Mesenchymal stem cell (in vitro differentiated cells and primary cell): ENCODE measurements around the gene BPIFB6.

Experiments
- DNase-seq: peaks from one replicate; pipeline ENCODE4 v3.0.0-alpha.2; 2013
- H2AFZ ChIP-seq: one replicate; pipeline ENCODE4 v1.6.1; 2013; ENCODE audit warnings: low read depth, mild to moderate bottlenecking, control low read depth, inconsistent platforms, low read length, moderate library complexity
- H2AK5ac ChIP-seq: 2 replicates; pipeline ENCODE4 v1.6.1; 2013; ENCODE audit warnings: low read length, moderate library complexity, mild to moderate bottlenecking, inconsistent platforms; ENCODE audit not compliant: severe bottlenecking
- H2BK120ac ChIP-seq: one replicate; pipeline ENCODE4 v1.6.1; 2013; ENCODE audit warnings: low read depth, mild to moderate bottlenecking, inconsistent platforms, low read length, moderate library complexity
- H2BK12ac ChIP-seq, 2 experiments: one replicate each; pipeline ENCODE4 v1.6.1; 2013; ENCODE audit warnings: inconsistent platforms in 2 of 2, low read length in 2 of 2, mild to moderate bottlenecking in 2 of 2, moderate library complexity in 2 of 2, control low read depth in 1 of 2
- H2BK15ac ChIP-seq: one replicate; pipeline ENCODE4 v1.6.1; 2013; ENCODE audit warnings: mild to moderate bottlenecking, low read depth, inconsistent platforms; ENCODE audit not compliant: poor library complexity, severe bottlenecking
- H2BK5ac ChIP-seq: 2 replicates; pipeline ENCODE4 v1.6.1; 2013; ENCODE audit warnings: low read depth, mild to moderate bottlenecking, low read length, control low read depth, inconsistent platforms; ENCODE audit not compliant: poor library complexity, severe bottlenecking
- H3K14ac ChIP-seq, 2 experiments: one replicate each; pipeline ENCODE4 v1.6.1; 2013; ENCODE audit warnings: inconsistent platforms in 2 of 2, low read length in 2 of 2, control low read depth in 1 of 2, mild to moderate bottlenecking in 1 of 2, moderate library complexity in 1 of 2
- H3K18ac ChIP-seq, 2 experiments: one replicate each; pipeline ENCODE4 v1.6.1; 2013; ENCODE audit warnings: inconsistent platforms in 2 of 2, low read length in 2 of 2, control low read depth in 1 of 2, low read depth in 1 of 2, mild to moderate bottlenecking in 1 of 2
- H3K23ac ChIP-seq, 2 experiments: one replicate each; pipeline ENCODE4 v1.6.1; 2013; ENCODE audit warnings: inconsistent platforms in 2 of 2, low read length in 2 of 2, mild to moderate bottlenecking in 2 of 2, moderate library complexity in 2 of 2, control low read depth in 1 of 2
- H3K27ac ChIP-seq: 2 replicates; pipeline ENCODE4 v1.5.1; 2013; ENCODE audit warnings: mild to moderate bottlenecking, moderate library complexity, low read length, control low read depth, inconsistent platforms; ENCODE audit not compliant: poor library complexity, severe bottlenecking
- H3K27me3 ChIP-seq, 2 experiments: 2 replicates each; pipeline versions ENCODE4 v1.6.1 to v1.7.0; 2013; ENCODE audit warnings: low read length in 2 of 2, mild to moderate bottlenecking in 2 of 2, moderate library complexity in 2 of 2, control low read depth in 1 of 2, inconsistent platforms in 1 of 2; ENCODE audit not compliant: control insufficient read depth in 1 of 2, insufficient read depth in 1 of 2
- H3K36me3 ChIP-seq, 2 experiments: 2 replicates each; pipeline versions ENCODE4 v1.6.1 to v1.7.0; 2013; ENCODE audit warnings: low read length in 2 of 2, control low read depth in 1 of 2, inconsistent platforms in 1 of 2, low read depth in 1 of 2, mild to moderate bottlenecking in 1 of 2; ENCODE audit not compliant: insufficient read depth in 2 of 2, control insufficient read depth in 1 of 2
- H3K4ac ChIP-seq, 2 experiments: one replicate each; pipeline ENCODE4 v1.6.1; 2013; ENCODE audit warnings: inconsistent platforms in 2 of 2, low read length in 2 of 2, mild to moderate bottlenecking in 2 of 2, moderate library complexity in 2 of 2, control low read depth in 1 of 2, low read depth in 1 of 2
- H3K4me1 ChIP-seq: 2 replicates; pipeline ENCODE4 v1.6.1; 2013; ENCODE audit warnings: low read depth, low read length, control low read depth; ENCODE audit not compliant: control insufficient read depth, insufficient read depth
- H3K4me2 ChIP-seq: 2 replicates; pipeline ENCODE4 v1.6.1; 2013; ENCODE audit warnings: low read length, mild to moderate bottlenecking, inconsistent platforms; ENCODE audit not compliant: poor library complexity, severe bottlenecking
- H3K4me3 ChIP-seq, 2 experiments: 2 replicates each; pipeline versions ENCODE4 v1.5.1 to v1.7.0; 2013; ENCODE audit warnings: low read length in 2 of 2, mild to moderate bottlenecking in 2 of 2, control low read depth in 1 of 2, low read depth in 1 of 2; ENCODE audit not compliant: insufficient read depth in 1 of 2
- H3K79me1 ChIP-seq: replicated peaks from 2 replicates; pipeline ENCODE4 v1.6.1; 2013; ENCODE audit warnings: mild to moderate bottlenecking, control low read depth, low read length, inconsistent platforms; ENCODE audit not compliant: poor library complexity, severe bottlenecking
- H3K9ac ChIP-seq: 2 replicates; pipeline ENCODE4 v1.7.0; 2013; ENCODE audit warnings: mild to moderate bottlenecking, low read length, moderate library complexity
- H3K9me3 ChIP-seq: 2 replicates; pipeline ENCODE4 v1.7.0; 2013; ENCODE audit warnings: mild to moderate bottlenecking, low read length; ENCODE audit not compliant: control insufficient read depth
- H4K8ac ChIP-seq: one replicate; pipeline ENCODE4 v1.6.1; 2013; ENCODE audit warnings: inconsistent platforms, mild to moderate bottlenecking, low read length, moderate library complexity
- H4K91ac ChIP-seq: one replicate; pipeline ENCODE4 v1.6.1; 2013; ENCODE audit warnings: mild to moderate bottlenecking, low read length, inconsistent platforms
- WGBS: methylation state at CpG from one replicate; pipeline ENCODE4 v1.1.7; 2013; ENCODE audit warnings: mixed read lengths; 5-methylcytosine and 5-hydroxymethylcytosine counted together

The BPIFB6 gene

GRCh38 chr20:33069673-33070072 is 38.2 kb downstream of the BPIFB6 start:
- DNase-seq: no peak
- H2AK5ac ChIP-seq: no peak overlapping the region
- no peak overlapping the region for H3K23ac ChIP-seq
- H3K36me3 ChIP-seq: no peaks in the 10 kb centered on the region
- H3K4me1 ChIP-seq: no peaks in the 10 kb centered on the region
- no peak overlapping the region for H2BK120ac ChIP-seq
- H3K4me3 ChIP-seq: no peak overlapping the region
- H2AFZ ChIP-seq: no peak overlapping the region
- H3K27ac ChIP-seq: no peak overlapping the region
- no peak overlapping the region for H2BK5ac ChIP-seq
- H3K4ac ChIP-seq: no peak overlapping the region
- H2BK15ac ChIP-seq: no peak overlapping the region
- no peaks in the 10 kb centered on the region for H3K79me1 ChIP-seq
- H3K9me3 ChIP-seq: peaks cover 5% of the 10 kb centered on the region
- H3K9ac ChIP-seq: no peak overlapping the region
- H3K4me2 ChIP-seq: no peak overlapping the region
- no peak overlapping the region for H4K91ac ChIP-seq
- H3K18ac ChIP-seq: no peak overlapping the region
- no peak overlapping the region for H4K8ac ChIP-seq
- no peak overlapping the region for H3K14ac ChIP-seq
- no peak overlapping the region for H2BK12ac ChIP-seq
- peaks cover 11 to 80% of the 10 kb centered on the region in 2 experiments for H3K27me3 ChIP-seq
- WGBS: 73% methylated on average over 9 of the region's 9 CpGs

DNA sequence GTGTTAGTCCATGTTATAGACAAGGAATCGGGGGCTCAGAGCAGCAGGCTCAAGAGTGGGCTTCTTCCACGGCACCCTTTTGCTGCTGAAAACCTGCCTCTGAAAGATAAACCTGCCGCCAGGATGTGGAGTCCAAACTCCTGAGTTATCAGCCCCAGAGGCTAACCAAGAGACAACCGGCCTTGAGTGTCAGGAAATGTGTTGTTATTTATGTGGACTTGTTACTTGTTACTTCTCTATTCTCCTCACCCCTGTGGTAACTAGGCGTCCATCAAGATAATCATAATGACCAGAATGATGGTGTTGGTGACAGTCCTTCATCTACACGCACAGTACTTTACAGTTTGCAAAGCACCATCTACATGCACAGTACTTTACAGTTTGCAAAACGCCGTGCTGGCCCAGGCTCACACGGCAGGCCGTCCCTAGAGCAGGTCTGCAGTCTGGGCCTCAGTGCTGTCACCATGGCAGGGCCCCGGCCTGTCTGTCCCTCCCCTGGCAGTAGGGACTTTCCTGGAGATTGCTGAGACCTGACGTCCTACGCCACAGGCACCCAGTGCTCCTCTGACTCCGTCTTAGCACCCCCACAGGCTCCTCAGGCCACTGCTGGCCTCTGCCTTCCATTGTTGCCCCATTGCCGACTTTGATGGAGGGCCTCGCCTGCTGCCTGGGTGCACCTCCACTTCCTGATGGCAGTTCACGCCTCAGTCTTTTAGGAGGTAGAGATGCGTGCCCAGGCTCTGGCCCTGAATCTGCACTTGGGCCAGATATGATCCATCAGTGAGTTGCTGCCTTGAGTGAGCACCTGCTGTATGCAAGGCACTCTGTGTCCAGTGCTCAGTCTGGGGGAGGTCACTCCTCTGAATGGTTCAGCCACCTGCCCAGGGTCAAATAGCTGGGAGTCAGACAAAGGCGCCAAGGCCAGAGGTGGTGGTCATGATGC is 38.9 kb downstream of the BPIFB6 start:
- H3K36me3 ChIP-seq: no peaks in the 10 kb centered on the region
- no peak overlapping the region for H2AFZ ChIP-seq
- H3K79me1 ChIP-seq: no peaks in the 10 kb centered on the region
- no peak overlapping the region for H3K4ac ChIP-seq
- H3K23ac ChIP-seq: no peak overlapping the region
- no peak overlapping the region for H3K27ac ChIP-seq
- H2BK12ac ChIP-seq: no peak overlapping the region
- H3K14ac ChIP-seq: no peak overlapping the region
- no peak overlapping the region for H4K91ac ChIP-seq
- H3K4me3 ChIP-seq: no peak overlapping the region
- peaks cover 15 to 87% of the 10 kb centered on the region in 2 experiments for H3K27me3 ChIP-seq
- no peak overlapping the region for H3K4me2 ChIP-seq
- H3K9me3 ChIP-seq: peaks cover 5% of the 10 kb centered on the region
- H2AK5ac ChIP-seq: no peak overlapping the region
- DNase-seq: no peak
- H2BK120ac ChIP-seq: no peak overlapping the region
- no peak overlapping the region for H2BK15ac ChIP-seq
- H3K18ac ChIP-seq: no peak overlapping the region
- no peak overlapping the region for H3K9ac ChIP-seq
- H4K8ac ChIP-seq: no peak overlapping the region
- WGBS: 84% methylated on average over 18 of the region's 19 CpGs
- H2BK5ac ChIP-seq: no peak overlapping the region
- H3K4me1 ChIP-seq: no peaks in the 10 kb centered on the region

- H3K18ac ChIP-seq: no peak overlapping the region
- no peak overlapping the region for H3K4ac ChIP-seq
- H3K4me2 ChIP-seq: no peak overlapping the region
- H4K8ac ChIP-seq: no peak overlapping the region
- WGBS: 82% methylated on average over 2 of the region's 5 CpGs
- H4K91ac ChIP-seq: no peak overlapping the region
- no peak overlapping the region for H2BK5ac ChIP-seq
- peaks cover 5% of the 10 kb centered on the region for H3K9me3 ChIP-seq
- no peak overlapping the region for H3K23ac ChIP-seq
- no peak overlapping the region for H2BK120ac ChIP-seq
- peaks cover 19 to 95% of the 10 kb centered on the region in 2 experiments for H3K27me3 ChIP-seq
- H3K79me1 ChIP-seq: no peaks in the 10 kb centered on the region
- no peak for DNase-seq
- no peak overlapping the region for H3K9ac ChIP-seq
- no peak overlapping the region for H2AFZ ChIP-seq
- H2BK12ac ChIP-seq: no peak overlapping the region
- no peak overlapping the region for H3K27ac ChIP-seq
- H3K36me3 ChIP-seq: no peaks in the 10 kb centered on the region
- no peak overlapping the region for H3K14ac ChIP-seq
- no peak overlapping the region for H2AK5ac ChIP-seq
- no peak overlapping the region for H2BK15ac ChIP-seq
- no peak overlapping the region for H3K4me3 ChIP-seq
- no peaks in the 10 kb centered on the region for H3K4me1 ChIP-seq
These were observed 39.8 kb downstream of the BPIFB6 start for GRCh38 chr20:33071198-33071597.

- Histone ChIP-seq H2BK15ac (no peak overlapping the region), H3K9ac (no peak overlapping the region), H3K27ac (no peak overlapping the region), H3K14ac (no peak overlapping the region), H3K4me2 (no peak overlapping the region), H3K36me3 (no peaks in the 10 kb centered on the region), H4K8ac (no peak overlapping the region), H3K18ac (no peak overlapping the region), H2AK5ac (no peak overlapping the region), H3K27me3 (peaks cover 23 to 97% of the 10 kb centered on the region in 2 experiments), H3K4ac (no peak overlapping the region), H3K9me3 (peaks cover 5% of the 10 kb centered on the region), H2AFZ (no peak overlapping the region), H2BK12ac (no peak overlapping the region), H2BK120ac (no peak overlapping the region), H4K91ac (no peak overlapping the region), H3K23ac (no peak overlapping the region), H3K4me1 (peaks cover 2% of the 10 kb centered on the region), H3K4me3 (no peak overlapping the region), H2BK5ac (no peak overlapping the region), H3K79me1 (no peaks in the 10 kb centered on the region)
- DNase-seq: no peak
- 64% methylated on average over 3 of the region's 4 CpGs for WGBS
These were observed 40.9 kb downstream of the BPIFB6 start for GRCh38 chr20:33072362-33072761.
